Inflammatory macrophage (primary cell): ENCODE measurements around the gene LRMDA.

Source experiments
- DNase-seq, 2 donors: peaks; one replicate each; pipeline ENCODE4 v3.0.0-alpha.2; 2020 to 2022

LRMDA gene

DNA sequence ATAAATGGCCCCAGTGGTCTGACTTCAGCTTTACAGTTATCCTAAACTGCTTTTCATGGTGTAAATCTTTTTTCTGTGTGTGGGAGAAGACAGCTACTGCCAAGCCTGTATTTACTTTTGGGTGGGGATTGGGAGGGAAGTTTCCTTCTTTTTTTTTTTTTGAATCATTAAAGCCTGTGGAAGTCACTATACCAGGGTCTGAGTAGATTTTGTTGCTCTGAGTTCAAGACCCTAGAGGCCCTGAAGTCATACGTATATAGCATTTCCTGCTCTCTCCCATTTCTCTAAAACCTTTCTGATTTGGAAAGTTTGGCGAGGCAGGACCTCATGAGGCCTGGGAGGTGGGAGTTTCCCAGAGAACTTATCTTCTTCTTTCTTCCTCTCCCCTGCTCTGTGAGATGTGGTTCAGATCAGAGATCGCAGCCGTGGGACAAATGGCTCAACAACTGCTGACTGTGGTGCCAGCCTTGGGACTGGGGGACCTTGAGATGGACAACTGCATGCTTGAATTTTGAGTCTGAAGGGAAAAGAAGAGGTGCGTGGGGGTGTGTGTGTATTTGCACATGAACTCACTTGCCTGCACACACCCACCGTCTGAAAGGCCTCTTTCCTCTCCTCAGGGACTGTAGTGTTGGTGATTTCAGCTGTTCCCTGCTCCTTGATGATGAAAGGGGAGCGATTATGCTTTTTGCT is 18.1 kb downstream of the LRMDA start:
- DNase-seq = no peak

DNA sequence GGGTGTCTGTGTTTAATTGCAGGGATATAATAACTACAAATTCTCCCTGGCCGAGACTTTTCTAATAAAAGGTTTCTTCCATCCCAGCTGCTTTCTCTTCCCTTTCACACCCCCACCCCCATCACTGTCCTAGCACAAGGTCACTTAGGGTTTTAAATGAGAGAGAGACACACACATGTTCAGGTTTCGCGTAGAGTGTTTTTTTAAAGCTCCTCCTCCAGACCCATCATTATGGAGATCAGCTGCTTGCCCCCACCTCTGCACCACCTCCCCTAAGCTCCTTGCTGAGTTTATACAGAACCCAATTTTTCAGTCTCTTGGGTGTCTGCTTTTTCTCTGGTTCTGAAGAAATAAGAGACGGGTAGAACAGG is 18.6 kb downstream of the LRMDA start:
- no peak for DNase-seq

DNA sequence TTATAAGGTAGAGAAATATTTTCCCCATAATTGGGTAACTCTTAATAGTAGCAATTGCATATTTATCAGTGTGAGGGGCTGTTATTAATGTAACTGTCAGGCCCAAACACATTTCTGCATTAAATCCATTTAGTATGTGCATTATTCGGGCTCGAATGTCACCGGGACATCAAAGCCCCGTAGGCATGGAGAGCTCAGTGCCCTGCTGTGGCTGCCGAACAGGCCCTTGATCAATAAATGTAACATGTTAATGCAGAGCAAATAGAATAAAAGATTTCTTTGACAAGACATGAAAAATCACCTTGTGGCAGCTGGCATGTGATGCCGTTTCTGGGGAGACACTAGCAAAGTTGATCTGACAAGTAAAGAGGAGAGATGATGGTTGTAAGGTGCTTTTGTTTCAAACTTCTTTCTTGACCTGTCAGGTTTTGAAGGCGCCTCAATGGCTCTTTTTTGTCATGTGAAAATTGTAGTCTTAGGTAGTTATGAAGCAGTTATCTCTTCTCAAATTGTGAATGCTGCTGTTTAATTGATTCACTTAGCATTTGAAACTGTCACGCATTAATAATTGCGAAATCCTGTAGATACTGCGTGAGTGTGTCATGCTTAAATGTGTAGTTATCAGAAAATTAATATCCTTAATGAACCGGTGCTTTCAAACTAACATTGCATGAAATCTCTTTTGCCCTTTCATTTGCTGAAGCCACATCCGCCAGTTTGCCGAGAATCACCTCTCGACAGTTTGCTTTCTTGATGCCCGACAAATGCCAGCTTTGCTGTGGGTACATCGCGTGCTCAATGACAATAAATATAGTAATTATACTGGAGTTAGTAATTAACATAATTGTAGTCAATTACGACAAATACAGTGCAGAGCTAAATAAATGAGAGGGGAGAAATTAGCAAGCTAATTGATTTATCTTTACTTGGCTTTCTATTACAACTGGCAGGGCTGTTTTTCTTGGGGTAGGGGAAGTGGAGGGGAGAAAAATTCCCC is 19.5 kb downstream of the LRMDA start:
- no peak for DNase-seq

DNA sequence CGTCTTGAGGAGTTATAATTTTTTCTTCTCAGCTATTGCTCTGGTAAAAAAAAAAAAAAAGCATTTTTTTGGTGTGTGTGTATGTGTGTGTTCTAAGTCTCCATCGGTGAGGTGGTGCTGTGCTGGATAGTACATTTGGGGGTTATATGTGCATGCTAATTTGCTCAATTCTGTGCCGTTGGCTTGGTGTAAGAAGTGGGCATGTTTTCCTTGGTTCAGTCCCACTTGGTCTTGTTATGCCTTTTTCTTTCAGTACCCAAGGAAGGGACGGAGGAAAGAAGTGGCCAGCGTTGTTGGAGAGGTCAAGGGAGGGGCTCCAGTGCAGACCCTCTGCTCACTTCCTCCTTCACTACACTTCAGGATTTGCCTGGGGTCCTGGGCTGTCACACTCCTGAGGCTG is 20.4 kb downstream of the LRMDA start:
- no peak for DNase-seq

DNA sequence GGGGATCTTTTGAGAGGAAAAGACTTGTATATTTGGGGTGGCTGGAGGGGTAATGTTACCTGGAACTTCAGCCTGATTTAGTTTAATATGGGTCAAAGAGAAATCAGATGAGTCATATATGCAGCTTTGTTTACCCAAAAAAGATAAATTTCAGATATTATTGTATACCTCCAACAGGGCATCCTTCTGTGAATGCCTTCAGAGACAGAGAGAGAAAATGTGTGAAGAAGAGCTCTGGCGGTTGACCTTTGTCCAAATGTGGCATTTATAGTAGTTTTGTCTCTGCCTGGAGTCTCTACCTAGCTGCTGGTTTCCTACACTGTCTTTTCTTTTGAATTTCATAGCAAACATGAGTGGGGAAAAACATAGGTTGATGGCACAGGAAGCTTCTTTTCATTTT is 21.6 kb downstream of the LRMDA start:
- DNase-seq = no peak

DNA sequence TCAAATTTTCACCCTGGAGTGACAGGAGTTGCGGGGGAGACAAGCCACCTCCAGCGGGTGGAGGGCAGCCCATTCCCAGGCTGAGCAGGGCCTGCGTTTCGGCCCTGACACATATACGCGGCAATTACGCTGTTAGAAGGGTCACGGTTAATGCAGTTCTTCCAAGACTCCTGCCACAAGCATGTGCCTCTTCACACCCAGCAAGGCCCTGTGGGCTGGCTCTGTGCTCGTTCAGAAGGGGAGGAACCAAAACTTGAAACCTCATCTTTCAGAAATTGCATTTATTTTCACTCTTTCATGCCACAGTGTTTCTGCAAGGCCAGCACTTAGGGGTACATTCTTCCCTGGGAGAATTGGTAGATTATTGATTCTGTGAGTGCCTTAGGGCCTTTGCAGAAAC is 24.7 kb downstream of the LRMDA start:
- DNase-seq = no peak

DNA sequence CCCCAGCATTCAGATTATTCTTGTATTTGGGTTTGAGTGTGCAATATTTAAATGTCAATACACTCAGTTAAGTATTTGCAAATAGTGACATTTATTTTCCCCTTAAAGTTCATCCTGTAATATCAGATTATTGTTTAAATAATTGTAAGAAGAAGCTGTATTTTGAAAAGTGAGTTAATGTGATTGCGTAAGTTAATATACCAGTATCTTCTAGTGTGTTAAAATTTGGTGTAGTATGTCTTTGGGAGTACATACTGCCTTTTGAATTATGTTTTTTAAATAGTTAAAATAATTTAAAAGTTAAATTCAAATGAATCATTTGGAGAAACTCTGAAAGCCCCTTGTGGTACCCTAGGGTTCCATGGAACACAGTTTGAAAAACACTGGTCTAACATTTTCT is 28.6 kb downstream of the LRMDA start:
- DNase-seq = no peak

DNA sequence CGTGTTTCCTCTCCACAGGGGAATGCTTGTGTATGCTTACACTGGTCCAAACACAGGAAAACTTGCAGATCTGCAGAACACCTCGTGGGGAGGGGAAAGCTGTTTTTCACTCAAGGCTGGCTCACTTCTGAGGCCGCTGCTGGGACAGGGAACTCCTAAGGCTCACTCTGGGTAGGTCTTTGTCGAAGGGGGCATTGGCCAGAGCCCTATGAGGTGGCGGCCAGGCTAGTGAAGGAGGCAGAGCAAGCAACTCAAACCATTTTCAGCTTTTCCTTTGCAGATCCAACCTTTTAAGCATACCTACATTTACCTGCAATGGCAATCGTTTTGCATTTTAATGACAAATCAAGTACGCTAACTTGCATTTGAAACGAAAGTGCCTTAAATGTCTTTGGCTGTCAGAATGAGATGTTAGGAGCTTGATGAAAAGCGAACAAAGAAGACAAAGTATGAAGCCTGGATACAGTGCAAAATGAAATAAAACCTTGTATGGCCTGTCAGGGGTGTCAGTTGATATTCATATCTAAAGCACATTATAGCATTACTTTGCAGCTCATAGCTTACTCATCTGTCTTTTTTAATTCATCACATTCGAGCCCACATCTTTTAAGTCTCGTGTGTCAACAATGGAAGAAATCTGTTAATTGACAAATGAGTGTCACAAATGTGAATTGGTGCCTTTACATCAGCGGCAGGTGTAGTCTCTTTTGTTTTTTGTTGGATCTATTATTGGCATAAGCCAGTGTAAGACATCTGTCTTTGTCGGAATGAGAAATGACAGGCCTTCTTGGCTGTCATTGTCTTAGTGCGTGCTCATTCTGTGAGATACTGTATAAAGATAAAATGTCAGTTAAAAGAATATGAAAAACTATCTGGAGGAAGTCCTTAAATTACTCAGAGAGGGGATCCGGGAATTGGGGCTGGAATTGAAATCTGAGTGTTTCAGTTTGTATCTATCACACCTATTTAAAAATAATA is 30.5 kb downstream of the LRMDA start:
- DNase-seq = no peak

DNA sequence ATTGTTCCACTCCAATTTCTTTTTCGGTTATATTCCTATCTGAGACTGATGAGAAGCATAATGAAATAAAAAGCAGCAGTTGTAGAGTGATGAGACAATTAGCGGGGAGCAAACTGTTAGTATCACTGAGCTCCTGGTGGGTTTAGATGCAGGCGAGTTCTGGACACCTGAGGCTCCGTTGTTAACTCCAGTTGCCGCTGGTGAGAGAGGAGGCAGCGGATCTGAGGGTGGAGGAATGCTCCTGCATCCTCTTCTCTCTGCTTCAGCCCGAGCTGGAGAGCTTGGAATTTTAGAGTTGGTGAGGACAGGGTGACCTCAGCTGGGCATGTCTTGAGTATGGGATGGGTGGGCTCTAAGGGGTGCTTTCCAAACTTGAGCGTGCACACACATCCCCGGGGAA is 31.4 kb downstream of the LRMDA start:
- no peak for DNase-seq

DNA sequence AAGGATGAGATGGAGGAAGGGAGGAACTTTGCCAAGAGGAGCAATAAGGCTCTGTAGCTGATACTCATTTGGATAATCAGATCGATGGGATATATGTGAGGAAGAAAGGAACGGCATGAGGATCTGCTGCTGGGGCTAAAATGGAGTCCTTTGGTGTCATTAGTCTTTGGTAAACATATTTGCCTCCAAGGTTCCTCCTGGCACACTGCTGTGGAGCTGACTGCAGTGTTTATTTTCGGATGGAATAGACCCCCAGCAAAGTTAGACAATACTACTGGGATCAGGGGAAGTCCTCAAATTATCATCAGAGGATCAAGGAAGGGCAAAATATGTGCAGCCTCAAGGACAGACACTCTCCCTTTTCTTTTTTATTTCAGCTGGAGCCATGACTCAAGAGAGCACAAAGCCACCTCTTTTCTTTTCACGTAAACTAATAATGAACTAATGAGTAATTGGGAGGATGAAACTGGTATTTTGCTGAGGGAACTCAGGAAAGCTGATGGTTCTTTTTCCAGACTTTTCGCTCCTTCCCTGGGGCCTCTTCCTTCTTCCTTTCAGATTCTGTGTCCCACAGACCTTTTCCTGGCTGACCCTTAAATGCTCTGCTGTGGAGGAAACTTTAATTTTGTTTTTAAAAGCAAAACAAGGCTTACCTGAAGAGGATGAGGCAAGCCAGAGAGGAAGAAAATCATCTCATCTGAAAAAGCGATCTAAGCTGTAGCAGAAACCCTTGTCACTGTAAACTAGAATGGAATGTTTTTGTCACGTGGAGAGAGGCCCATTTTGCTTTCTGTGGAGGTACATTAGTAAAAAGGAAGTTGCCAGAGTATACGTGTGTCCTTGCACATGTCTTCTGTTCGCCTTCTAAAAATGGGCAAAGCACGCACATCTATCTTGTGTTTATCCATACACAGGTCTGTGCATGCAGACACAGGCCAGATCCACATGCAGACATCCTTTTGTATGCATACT is 33.3 kb downstream of the LRMDA start:
- DNase-seq = no peak

DNA sequence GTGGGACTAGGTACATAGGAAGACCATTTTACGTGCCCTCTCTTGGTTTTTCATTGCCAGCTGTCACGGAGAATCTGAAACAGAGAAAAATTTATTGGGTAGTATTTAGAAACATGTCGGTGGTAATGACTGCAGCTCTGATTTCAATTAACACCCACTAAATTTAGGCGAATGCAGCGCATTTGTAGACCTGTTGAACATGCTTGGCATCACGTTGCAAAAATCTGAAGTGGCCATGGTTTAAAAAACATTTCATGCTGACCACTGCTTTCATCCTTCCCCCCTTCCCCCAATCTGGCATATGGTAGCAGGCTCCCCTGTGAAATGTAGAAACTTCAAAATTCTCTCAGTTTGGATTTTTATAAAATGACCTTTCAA is 34.0 kb downstream of the LRMDA start:
- DNase-seq = no peak

DNA sequence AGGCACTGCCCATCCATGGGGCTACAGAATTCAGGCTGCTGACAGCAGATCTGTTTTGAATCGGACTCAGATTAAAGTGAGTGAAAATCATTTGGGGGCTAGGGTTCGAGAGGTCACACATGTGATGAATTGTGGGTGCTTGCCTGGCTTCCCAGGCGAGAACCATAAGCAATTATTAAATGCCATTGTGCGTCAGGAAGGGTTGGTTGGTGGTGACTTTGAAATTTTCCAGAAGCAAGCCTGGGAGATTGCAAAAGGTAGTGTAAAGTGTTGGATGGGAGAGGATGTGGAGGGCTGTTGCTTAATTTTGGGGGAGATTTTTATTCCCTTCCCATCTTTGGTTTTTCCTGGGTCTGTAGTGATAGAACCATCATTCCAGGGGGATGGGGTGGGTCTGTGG is 34.6 kb downstream of the LRMDA start:
- no peak for DNase-seq

DNA sequence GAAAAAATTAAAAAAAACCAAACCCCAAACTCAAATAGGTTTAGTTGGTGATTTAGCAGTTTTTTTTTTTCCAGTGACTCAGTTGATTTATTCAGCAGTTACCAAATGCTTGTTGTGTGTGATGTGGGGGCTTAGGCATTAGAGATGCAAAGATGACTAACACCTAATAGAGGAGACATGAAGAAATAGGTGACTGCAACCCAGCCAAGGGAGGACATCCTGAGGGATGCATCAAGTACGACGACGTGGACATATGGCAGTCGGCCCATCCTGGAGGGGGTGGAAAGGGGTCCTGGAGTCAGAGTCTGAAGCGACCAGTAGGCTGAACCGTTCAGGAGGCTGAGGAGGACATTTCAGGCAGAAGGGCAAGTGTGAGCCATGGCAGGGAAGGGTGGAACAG is 35.5 kb downstream of the LRMDA start:
- no peak for DNase-seq

DNA sequence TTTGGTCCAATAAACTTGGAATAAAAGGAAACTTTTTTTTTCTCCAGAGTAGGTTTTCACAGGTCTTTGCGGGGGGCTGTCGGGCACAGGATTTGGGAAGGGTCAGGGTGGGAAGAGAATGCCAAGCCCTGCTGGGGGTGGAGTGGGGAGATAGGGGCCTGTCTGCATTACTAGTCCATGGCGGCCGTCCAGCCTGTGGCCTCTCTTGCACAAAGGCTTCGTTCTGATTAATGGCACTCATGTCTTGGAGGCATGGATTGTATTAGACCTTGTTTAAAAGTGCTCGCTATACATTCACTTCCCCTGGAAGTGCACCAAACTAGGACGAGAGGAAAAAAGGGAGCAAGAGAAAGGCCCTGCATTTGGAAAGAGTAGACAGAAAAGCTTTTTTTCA is 37.2 kb downstream of the LRMDA start:
- peak in 1 of 2 donors; percentile 16 for DNase-seq

DNA sequence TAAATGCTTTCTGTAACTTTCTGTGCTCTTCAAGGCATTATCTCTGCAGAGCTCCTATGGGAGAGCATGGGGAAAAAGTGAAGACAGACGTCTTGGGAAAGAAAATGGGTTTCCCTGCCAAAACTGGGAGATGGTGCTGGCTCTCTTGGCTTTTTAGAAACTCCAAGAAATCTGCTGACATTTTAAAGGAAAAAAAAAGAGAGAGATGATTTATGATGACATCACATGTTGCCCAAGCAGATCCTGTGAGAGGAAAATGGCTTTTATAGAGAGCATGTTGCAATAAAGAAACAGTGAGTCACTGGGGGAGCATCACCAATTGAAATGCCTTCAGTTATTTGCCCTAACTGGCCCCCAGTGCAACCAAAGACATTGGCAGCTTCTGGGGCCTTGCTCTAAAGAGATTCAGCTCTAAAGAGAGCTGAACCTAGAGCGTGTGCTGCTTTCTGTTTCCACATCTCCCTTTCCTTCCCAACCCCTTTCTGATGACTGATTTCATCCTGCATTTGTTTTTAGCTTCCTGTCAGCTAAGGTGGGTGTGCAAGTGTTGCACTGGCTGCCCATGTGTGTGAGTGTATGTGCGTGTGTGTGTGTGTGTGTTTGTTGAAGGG is 37.7 kb downstream of the LRMDA start:
- DNase-seq = peak; percentile 87 to 92

DNA sequence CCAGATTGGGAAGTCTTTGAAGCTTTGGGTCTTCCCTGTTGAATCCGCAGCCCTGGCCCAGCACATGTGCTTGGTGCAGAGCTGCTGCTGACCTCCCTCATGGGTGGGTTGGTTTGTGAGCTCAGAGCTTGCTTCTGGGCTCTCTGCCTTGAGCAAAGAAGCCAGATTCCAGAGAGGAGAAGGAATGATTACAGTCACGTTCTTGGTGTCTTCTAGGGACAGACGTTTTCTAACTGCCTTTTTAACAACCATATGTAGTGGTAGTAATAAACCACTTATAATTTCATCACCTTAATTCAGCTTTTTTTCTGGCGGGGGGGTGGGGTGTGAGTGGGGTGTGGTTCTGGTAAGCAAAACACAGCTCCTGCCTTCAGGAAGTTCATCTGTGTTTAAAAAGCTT is 39.5 kb downstream of the LRMDA start:
- DNase-seq = no peak

DNA sequence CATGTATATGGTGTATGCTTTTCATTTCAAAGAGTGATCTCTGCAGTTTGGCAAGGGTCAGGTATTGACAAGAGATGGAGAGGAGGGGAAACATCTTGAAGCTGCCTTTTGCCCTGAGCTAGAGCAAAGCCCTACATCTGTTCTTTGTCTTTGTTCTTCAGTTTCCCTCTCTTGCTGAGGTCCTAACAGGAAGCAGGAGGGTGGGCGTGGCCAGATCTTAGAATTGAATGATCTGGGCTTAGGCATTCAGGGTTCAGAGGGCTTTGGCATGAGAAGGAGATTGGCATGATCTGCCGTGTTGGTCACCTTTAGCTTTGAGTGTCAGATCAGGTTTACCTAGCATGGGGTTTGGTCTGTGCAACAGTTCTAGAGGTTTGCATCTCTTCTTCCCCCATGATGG is 41.3 kb downstream of the LRMDA start:
- peak; percentile 4 to 10 for DNase-seq

DNA sequence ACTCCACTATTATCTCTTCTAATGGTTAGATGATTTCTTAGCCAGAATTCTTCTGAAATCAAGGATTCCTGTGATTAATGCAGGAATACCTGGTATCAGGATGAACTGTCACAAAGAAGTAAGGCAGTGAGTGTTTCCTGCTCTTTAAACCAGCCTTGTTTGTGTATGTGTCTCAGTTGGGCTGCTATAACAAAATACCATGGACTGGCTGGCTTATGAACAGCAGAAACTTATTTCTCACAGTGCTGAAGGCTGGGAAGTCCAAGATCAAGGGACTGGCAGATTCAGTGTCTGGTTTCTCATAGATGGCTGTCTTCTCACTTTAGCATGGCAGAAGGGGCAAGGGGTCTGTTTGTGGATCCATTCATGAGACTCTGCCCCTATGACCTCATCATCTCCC is 42.7 kb downstream of the LRMDA start:
- no peak for DNase-seq

DNA sequence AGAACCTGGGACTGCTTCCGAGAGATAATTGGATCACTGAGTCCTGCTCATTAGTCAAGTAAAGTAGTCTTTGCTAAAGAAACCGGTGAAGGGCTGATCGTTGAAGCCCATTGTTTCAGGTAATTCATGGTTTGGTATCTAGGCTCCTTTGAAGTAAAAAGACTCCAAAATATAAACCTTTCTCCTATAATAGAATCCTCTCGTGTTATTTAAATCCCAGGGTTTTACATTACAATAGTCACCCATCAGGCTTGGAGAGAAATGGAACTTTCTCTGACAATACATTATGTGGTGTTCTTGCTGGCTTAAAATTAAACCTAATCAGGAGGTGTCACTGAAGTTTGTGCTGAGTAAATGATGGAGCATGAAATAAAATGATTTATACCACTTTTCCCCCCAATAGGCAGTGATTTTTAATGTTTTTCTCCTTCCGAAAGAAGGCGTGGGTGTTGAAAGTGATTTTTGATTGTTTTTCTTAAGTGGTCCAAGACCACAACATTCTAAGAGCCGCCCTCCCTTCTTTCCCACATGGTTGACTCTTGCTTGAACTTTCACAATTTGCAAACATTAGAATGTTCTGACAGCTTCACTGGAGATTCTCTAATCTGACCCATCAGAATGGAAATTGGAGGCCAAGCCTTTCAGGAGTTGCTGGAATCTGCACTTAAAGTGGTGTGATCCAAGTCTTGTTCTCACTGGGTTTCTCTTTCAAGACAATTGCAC is 44.2 kb downstream of the LRMDA start:
- DNase-seq = no peak

DNA sequence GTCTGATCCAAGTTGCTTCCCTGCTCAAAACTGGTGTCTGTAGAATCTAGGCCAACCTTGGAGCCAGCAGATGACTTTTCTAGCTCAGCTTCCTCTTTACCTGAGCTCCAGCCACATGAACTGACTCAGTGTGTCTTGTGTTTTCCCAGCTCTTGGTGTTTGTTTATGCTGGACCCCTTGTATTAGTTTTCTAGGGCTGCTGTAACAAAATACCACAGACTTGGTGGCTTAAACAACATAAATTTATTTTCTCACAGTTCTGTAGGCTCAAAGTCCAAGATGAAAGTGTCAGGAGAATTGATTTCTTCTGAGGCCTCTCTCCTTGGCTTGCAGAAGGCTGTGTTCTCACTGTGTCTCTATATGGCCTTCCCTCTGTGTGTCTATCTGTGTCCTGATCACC is 45.1 kb downstream of the LRMDA start:
- DNase-seq = no peak

DNA sequence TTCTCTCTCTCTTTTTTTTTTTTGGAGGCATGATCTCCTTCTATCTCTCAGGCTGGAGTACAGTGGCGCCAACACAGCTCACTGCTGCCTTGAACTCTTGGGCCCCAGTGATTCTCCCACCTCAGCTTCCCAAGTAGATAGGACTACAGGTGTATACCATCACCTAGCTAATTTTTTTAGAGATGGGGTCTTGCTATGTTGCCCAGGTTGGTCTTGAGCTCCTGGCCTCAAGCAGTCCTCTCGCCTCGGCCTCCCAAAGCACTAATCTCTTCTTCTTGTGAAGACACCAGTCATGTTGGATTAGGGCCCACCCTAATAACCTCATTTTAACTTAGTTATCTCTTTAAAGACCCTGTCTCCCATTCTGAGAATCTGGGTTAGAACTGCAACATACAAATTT is 45.6 kb downstream of the LRMDA start:
- DNase-seq = no peak
